Tibial artery (tissue), 4 donors: Measurements from ENCODE around the gene CCR9.

ENCODE experiments used
- DNase-seq, 2 donors: peaks; one replicate each; pipeline ENCODE4 v3.0.0-alpha.2; 2019
- H3K27ac ChIP-seq, 2 donors: fragments of 200-600 bp; sonication (generic) in 1 of 2; 1 replicate in 1 of 2; 2 replicates in 1 of 2; pipeline ENCODE4 v1.5.1; 2018 to 2019; ENCODE audit warnings: mild to moderate bottlenecking in 1 of 2
- H3K27me3 ChIP-seq, 2 donors: fragments of 200-600 bp; sonication (generic) in 1 of 2; one replicate each; pipeline versions ENCODE4 v1.5.1 to v1.6.0; 2016 to 2019
- H3K36me3 ChIP-seq, 3 donors: fragments of 200-600 bp; sonication (generic) in 2 of 3; one replicate each; pipeline ENCODE4 v1.5.1; 2016 to 2019; ENCODE audit warnings: mild to moderate bottlenecking in 2 of 3
- H3K4me1 ChIP-seq, 4 donors: fragments of 200-600 bp; sonication (generic) in 2 of 4; 1 replicate in 3 of 4; 2 replicates in 1 of 4; pipeline ENCODE4 v1.5.1; 2016 to 2019
- H3K4me3 ChIP-seq, 2 donors: fragments of 200-600 bp; sonication (generic) in 1 of 2; 1 replicate in 1 of 2; 2 replicates in 1 of 2; pipeline ENCODE4 v1.5.1; 2018 to 2019; ENCODE audit warnings: mild to moderate bottlenecking in 2 of 2
- H3K9me3 ChIP-seq, 3 donors: fragments of 200-600 bp; sonication (generic) in 1 of 3; one replicate each; pipeline ENCODE4 v1.5.1; 2016 to 2019
- intact Hi-C: fragments of 100-400 bp; cut with DNase I; formaldehyde crosslinking; loops from one replicate; pipeline ENCODE4 v1.15.0; 2023; ENCODE audit warnings: low total_unique reads
- TF ChIP-seq, protein P1 (sequence below), 2 experiments: fragments of 200-600 bp in 1 of 2; fragments of 450-650 bp in 1 of 2; IDR thresholded peaks; one replicate each; pipeline ENCODE4 v1.5.1; 2017 to 2019; ENCODE audit warnings: antibody characterized with exemption in 2 of 2, mild to moderate bottlenecking in 1 of 2, moderate library complexity in 1 of 2

CCR9 gene

DNA sequence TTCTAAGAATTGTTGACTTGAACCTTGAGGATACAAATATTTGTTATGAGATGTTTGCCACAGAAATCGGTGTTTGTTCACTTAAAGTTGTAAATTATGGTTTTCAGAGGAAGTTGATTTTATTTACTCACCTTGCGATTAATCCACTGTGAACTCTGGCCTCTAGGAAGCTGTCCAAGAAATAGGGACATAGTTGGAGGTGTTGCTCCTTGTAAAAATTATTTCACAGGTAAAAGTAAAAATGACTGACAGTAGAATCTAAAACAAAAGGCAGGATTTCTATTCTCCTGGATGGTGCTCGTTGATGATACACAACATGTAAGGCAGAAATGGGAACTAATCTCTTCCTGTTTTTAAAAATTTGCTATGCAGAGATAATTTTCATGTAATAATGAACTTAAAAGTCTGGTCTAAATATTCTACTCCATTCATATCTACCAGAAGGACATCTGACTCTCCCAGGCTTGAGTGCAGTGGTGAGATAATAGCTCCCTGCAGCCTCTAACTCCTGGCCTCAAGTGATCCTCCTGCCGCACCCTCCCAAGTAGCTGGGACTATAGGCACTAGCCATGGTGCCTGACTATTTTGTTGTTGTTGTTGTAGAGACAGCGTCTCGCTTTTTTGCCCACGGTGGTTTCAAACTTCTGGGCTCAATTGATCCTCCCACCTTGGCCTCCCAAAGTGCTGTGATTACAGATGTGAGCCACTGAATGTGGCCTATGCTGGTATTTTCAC lies 27.4 kb upstream of the CCR9 start:
- TF ChIP-seq, protein P1, sequence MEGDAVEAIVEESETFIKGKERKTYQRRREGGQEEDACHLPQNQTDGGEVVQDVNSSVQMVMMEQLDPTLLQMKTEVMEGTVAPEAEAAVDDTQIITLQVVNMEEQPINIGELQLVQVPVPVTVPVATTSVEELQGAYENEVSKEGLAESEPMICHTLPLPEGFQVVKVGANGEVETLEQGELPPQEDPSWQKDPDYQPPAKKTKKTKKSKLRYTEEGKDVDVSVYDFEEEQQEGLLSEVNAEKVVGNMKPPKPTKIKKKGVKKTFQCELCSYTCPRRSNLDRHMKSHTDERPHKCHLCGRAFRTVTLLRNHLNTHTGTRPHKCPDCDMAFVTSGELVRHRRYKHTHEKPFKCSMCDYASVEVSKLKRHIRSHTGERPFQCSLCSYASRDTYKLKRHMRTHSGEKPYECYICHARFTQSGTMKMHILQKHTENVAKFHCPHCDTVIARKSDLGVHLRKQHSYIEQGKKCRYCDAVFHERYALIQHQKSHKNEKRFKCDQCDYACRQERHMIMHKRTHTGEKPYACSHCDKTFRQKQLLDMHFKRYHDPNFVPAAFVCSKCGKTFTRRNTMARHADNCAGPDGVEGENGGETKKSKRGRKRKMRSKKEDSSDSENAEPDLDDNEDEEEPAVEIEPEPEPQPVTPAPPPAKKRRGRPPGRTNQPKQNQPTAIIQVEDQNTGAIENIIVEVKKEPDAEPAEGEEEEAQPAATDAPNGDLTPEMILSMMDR (IDR thresholded peaks at IDR 0.05): no peak

DNA sequence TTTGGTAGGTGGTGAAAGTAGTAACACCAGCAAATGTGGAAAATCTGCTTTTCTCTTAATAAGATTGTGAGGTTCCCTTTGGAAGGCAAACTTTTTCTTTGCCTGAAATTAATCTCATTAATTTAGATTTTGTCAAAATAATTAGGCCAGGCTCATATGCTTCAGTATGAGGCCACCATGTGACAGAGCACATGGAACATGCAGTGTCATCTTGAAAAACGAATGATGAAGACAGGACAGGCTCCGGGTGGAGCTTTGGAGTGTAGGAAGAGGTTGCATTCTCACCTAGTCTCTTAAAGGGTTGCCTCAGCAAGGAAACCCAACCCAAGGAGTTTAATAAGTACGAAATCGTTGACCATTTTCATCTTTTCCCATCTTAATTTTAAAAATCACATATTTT lies 25.9 kb upstream of the CCR9 start:
- Histone ChIP-seq H3K27ac (no peak overlapping the region), H3K9me3 (no peaks in the 10 kb centered on the region), H3K27me3 (no peaks in the 10 kb centered on the region), H3K4me3 (no peak overlapping the region), H3K4me1 (no peaks in the 10 kb centered on the region), H3K36me3 (no peaks in the 10 kb centered on the region)
- no peak for DNase-seq
- intact Hi-C loops: no loop called here
- TF ChIP-seq, protein P1 (IDR thresholded peaks at IDR 0.05): no peak

More for the DNA sequence above, 27.4 kb upstream of the CCR9 start:
- H3K27me3 ChIP-seq: no peaks in the 10 kb centered on the region
- H3K4me1 ChIP-seq: no peaks in the 10 kb centered on the region
- H3K36me3 ChIP-seq: peaks cover 0 to 1% (median 0%) of the 10 kb centered on the region in 3 donors
- no peaks in the 10 kb centered on the region for H3K9me3 ChIP-seq
- no peak overlapping the region for H3K27ac ChIP-seq
- no peak overlapping the region for H3K4me3 ChIP-seq
- intact Hi-C loops: no loop called here
- DNase-seq: no peak

DNA sequence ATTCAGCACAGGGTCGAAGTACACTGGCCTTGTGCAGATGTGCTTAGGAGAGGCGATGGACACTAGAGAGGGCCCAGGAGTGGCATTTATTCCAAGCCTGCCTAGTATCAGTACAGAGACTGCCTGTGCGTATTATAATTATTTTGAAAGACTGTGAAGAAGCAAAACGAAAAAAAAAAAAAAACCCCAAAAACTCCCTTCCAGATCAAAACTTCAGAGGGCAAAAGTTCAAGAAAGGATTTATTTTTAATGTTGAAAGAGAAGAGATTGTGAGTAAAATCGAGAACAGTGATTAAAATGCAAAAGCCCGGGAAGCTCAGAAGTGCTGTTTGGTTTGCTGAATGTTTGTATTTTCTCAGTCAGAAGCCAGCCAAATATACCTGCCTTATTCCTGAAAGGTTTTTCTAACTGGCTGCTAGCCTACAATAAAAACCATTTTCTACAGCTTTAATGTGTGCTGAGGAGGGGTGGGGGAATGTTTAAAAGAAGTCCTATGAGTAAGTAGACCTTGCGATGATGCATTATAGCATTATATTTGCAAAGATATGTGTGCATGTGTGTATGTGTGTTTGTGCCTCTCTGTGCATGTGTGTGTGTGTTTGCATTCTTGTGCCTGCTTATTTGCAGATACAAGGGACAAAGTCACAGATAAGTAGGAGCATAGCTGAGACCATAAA lies 25.2 kb upstream of the CCR9 start:
- no peaks in the 10 kb centered on the region for H3K4me1 ChIP-seq
- intact Hi-C loops: no loop called here
- DNase-seq: no peak
- TF ChIP-seq, protein P1 (IDR thresholded peaks at IDR 0.05): no peak
- H3K9me3 ChIP-seq: no peaks in the 10 kb centered on the region
- no peaks in the 10 kb centered on the region for H3K36me3 ChIP-seq
- H3K27ac ChIP-seq: no peak overlapping the region
- H3K4me3 ChIP-seq: no peak overlapping the region
- no peaks in the 10 kb centered on the region for H3K27me3 ChIP-seq

DNA sequence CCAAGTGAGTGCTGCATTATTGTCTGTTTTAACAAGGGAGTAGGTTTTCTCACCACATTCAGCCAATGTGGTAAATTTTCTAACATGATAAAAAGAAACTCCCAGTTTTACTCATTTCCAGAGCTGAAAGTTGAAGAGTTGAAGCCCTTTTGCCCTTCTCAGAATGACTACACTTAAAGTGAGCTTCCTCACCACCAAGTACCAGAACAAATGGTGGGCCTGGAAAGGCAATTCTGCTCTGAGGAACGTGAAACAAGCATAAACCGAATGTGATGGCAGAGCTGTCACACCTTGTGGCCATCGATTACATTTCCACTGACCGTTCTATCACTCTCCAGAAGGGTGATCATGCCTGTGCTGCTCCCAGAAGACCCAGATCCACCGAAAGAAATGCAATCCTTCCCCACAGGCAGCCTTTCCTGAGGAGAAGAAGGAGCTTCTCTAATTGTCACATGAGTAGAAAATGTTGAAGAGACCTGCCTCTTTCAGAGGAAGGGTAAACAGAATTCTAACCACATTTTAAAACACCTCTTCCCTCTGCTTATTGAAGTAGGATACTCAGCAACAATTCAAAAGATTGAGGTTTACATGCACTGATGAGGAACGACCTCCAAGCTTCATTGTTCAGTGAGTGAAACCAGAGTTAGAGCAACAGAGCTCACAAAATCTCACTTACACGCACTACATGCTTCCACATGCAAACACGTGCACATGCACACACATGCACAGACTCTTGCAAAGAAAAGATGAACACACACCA lies 21.4 kb upstream of the CCR9 start:
- Histone ChIP-seq H3K4me3 (no peak overlapping the region), H3K27ac (no peak overlapping the region), H3K9me3 (no peaks in the 10 kb centered on the region), H3K36me3 (no peaks in the 10 kb centered on the region), H3K4me1 (no peaks in the 10 kb centered on the region), H3K27me3 (no peaks in the 10 kb centered on the region)
- TF ChIP-seq, protein P1 (IDR thresholded peaks at IDR 0.05): no peak
- no peak for DNase-seq
- intact Hi-C loops: no loop called here

DNA sequence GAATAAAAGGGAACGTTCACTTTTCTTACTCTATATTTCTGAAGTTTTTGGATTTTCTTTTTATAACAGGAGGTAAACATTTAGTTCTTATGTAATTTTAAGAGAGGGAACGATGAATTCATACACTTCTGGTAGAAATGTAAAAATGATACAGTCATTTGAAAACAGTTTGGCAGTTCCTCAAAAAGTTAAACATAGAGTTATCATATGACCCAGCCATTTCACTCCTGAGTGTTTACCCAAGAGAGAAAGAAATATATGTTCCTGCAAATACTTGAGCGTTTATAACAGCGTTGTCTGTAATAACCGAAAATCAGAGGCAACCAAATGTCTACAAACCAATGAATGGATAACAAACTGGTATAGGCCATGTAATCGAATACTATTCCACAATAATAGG lies 20.8 kb upstream of the CCR9 start:
- Histone ChIP-seq H3K4me3 (no peak overlapping the region), H3K36me3 (no peaks in the 10 kb centered on the region), H3K27ac (no peak overlapping the region), H3K9me3 (no peaks in the 10 kb centered on the region), H3K27me3 (no peaks in the 10 kb centered on the region), H3K4me1 (no peaks in the 10 kb centered on the region)
- no peak for DNase-seq
- intact Hi-C loops: no loop called here
- TF ChIP-seq, protein P1 (IDR thresholded peaks at IDR 0.05): no peak
